GM18858 (cell line): ENCODE measurements around the gene PPP6R3.

Experiments
- ATAC-seq: cut with Tn5 transposase; IDR thresholded peaks from one replicate; pipeline ENCODE4 v1.9.1; 2021; ENCODE audit not compliant: unreplicated experiment

Gene PPP6R3

DNA sequence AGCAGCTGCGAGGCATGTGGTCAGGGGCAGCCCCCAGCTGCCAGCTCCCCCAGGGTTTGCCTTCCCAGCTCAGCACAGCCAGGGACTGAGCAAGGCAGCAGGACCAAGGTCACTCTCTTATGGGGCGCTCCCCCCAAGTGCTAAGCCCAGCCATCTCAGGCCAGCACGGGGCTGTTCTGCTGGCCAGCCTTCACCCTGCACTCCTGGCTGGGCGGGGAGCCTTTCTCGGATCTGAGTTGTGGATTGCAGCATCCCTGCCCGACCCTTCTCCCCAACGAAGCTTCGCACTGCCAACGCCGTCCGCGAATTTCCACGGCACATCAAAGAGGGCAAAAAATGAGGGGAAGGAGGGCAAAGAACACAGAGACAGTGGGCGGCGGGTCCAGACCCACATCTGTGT lies 181.3 kb downstream of the PPP6R3 start:
- ATAC-seq, result no peak

DNA sequence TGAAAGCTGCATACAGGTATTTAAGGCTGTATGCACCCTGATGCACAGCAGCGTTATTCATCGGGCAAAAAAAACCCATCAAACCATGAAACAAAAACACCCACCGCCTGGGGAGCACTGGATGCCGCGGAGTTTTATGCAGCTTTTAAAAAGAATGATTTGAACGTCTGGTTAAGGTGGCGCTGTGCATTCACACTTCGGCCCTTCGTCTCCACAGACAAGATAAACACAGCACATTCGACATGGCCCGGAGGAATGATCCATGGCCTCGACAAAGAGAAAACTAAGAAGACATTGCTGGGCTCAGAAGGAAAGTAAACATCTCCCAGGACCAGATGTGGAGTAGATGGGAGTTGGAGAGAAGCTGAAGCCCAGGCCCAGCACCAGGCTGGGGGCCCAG lies 183.0 kb downstream of the PPP6R3 start:
- ATAC-seq, result no peak

DNA sequence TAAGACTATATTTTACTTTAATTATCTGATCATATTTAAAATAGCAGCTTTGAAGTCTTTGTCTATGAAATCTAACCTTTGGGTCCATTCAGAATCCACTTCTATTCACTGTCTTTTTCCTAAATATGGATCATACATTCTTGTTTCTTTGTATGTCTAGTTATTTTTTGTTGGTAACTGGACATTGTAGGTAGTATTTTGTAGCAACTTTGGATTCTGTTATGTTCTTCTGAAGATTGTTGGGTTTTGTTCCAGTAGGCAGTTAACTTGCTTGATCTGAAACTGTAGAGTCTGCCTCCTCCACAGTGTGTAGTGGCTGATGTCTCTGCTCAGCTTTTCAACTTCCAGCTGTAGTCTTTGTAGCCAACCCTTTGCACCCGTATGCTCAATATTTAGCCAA lies 186.3 kb downstream of the PPP6R3 start:
- ATAC-seq, result no peak

GRCh38 chr11:68649851-68650555 lies 189.5 kb downstream of the PPP6R3 start:
- ATAC-seq, result no peak

DNA sequence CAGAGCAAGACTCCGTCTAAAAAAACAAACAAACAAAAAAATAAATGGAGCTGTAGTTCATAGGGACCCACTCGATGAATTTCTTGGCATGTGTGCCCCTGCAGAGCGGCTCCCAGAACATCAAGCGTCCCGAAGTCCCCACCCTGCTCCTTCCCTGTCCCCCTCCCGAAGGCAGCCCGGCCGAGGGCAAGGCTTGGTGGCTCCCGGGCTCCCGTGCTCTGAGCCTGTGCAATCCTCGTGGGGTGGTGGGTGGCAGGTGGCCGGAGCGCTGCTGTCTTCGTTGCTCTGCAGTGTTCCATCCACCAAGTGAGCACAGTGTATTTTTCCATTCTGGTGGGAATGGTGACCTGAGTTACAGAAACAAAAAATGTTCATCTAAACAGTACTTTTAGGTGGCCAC lies 190.2 kb downstream of the PPP6R3 start:
- no peak for ATAC-seq

DNA sequence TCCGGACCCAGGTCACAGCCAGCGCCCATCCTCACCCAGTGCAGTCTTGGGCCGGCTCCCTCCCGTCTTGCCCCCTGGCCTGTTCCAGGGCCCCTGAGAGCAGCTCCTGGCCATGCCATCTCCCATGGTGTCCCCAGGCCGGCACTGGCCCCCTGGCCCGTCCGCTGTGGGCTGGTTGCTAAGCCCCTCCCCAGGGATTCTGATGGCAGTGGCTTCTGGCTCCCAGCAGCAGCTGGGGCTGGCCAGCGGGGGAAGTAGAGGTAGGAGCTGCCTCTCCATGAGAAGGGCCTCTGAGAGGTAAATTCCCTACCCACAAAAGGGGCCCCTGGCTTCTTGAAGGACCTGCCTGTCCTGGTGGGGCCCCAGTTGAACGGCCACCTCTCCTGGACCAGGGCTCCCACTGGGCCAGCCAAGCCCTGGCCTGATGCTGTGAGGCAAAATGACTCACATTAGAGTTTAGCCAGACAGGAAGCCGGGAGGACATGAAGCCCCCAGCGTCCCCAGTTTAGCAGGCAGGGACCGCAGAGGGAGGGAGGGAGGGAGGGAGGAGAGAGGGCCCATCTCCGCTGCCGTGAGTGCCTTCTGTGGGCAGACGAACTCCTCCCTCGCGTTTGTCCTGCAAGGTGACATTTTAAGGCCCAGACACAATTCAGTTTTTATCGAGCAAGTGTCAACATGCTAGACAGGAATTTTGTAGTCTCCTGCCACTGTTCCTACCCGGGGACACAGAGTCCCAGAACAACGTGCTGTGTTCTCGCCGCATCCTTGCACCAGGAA lies 190.8 kb downstream of the PPP6R3 start:
- ATAC-seq, result no peak

- no peak for ATAC-seq
Measured at GRCh38 chr11:68651985-68652682, 191.6 kb downstream of the PPP6R3 start.

GRCh38 chr11:68652683-68653156 lies 192.2 kb downstream of the PPP6R3 start:
- ATAC-seq, result no peak

GRCh38 chr11:68653486-68654430 lies 193.2 kb downstream of the PPP6R3 start:
- no peak for ATAC-seq

- ATAC-seq, result no peak
Measured at GRCh38 chr11:68654978-68655377, 194.4 kb downstream of the PPP6R3 start.

DNA sequence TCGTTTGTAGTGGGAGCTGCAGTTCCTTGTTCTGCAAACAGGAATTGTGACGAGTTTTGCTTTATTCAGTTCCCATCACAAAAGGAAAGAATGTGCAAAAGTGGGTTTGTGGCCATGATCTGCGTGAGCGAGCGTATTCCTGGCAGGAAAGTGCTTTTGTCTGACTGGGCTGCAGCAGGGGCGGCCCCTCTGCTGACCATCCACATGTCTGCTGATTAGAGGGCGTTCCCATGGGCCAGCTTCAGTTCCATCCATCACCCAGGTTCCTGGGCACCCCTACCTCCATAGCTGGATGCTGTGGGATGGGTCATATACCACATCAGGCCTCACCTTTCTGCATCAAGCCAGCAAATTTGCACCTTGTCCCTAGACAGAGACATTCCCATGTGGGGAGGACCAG lies 194.9 kb downstream of the PPP6R3 start:
- ATAC-seq, result no peak

DNA sequence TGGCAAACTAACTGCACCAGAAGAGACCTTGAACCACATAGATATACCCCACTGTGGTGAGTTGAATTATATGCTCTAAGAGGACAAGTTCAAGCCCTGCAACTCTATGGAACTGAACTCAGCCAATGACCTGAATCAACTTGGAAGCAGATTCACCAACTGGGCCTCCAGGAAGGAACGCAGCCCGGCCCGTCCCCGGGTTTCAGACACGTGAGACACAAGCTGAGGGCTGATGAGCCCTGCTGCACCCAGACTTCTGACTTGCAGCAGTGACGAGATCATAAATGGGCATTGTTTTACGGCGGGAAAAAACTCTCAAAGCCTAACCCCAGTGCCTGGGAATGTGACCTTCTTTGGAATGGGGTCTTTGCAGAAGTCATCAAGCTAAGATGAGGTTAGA lies 195.3 kb downstream of the PPP6R3 start:
- no peak for ATAC-seq

GRCh38 chr11:68657021-68657780 lies 196.6 kb downstream of the PPP6R3 start:
- ATAC-seq, result no peak

GRCh38 chr11:68658097-68658496 lies 197.5 kb downstream of the PPP6R3 start:
- ATAC-seq, result no peak

DNA sequence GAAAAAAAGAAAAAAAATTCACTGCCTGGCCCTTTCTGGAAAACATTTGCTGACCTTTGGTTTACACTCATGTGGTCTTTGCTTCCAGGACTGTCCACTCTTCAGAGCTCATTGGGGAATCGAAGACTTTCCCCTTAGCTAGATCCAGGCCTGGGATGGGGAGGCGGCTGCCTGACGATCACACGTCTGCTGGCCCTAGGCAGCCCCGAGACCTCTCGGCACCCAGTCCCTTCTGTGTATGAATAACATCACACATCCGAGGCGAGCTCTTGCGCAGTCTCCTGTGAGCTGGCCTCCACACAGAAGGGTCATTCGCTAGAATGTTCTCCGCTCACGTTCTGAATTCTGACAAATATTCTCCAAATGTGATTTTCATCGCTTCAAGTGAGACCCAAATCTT lies 198.1 kb downstream of the PPP6R3 start:
- no peak for ATAC-seq

DNA sequence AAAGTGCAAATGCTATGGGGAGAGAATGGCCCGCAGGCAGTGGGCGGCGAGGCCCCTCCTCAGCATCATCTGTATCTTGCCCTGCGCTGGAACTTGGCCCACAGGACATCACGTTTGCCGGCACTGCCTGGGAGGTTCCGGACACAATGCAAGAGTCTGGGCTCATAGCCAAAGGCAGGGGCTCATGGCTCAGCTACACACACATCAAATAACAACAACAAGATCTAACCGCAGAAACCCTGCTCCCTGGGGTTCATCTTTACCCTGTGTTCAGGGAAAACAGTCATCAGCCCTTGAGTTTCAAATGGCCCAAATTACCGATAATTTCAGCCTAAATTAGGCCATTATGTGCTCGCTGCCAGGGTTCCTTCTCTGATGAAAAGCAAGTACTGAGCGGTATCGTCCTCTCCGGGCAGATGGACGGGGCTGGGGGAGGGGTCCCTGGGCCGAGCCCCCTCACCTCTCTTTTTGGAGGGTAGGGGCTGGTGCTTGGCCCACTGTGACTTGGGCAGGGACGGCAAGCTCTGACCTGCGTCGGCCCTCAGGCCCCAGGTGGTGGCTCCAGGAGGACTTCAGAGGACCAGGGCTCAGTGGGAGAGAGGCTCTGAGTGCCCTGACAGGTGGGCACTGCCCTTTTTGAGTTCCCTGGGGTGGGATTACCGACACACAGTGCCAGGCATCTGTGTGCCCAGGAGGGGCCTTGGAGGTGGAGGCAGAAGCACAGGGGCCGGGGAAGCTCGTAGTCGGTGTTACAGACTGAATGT lies 198.8 kb downstream of the PPP6R3 start:
- no peak for ATAC-seq

DNA sequence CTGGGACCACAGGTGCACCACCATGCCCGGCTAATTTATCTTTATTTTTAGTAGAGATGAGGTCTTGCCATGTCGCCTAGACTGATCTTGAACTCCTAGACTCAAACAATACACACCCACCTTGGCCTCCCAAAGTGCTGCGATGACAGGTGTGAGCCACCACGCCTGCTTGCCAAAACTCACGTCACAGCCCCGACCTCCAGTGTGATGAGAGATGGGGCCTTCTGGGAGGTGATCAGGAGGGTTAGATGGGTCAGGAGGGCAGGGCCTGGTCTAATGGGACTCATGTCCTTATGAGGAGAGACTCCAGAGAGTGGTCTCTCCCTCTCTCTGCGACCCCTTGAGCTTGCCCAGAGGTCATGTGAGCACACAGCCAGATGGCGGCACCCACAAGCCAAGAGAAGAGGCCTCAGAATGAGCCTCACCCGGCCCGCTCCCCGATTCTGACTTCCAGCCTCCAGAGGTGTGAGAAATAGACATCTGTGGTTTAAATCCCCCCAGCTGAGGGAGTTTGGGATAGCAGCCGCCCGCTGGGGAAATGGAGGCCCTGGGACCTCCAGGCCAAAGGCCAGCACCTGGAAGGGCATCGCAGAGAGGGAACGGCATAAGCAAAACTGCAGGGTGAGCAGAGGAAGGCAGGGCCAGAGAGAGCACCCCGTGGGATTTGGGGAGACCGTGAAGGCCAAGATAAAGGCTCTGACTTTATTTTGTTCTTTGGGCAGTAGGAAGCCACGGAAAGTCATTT lies 199.7 kb downstream of the PPP6R3 start:
- ATAC-seq, result no peak

DNA sequence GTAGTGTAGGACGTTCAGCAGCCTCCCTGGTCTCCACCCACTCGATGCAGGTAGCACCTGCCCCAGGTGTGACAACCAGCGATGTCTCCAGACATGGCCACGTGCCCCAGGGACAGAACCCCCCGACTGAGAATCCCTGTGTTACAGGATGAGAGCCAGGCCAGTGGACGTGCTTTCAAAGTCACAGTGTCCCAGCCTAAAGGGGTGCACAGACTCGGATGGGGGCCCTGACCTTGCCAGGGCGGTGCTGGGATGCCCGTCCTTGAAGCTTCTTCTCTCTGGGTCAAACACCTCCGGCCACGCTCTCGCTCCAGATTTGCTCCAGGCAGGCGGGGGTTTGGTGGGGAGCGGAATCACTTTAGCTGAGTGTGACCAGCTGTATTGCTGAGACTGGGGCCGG lies 200.5 kb downstream of the PPP6R3 start:
- no peak for ATAC-seq
